ENCODE measurements around the gene ARSD.

DNA sequence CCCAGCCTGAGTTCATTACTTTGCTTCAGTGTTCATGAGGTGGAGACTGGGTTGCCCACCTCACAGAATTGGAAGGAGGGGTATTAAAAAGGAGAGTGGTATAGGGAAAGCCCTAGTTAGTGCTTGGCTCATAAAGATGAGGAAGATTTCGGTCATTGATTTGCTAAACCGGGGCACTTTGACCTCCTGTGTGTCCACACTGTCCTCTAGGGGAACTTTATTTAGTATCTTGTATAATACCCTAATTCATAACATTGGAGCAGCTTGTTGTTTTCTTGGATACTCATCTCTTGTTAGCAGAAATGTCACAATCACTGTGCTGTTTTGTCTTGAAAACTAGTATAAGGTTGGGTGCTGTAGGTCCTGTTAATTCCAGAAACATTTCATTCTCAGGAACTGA lies 50.6 kb downstream of the ARSD start:
- TF ChIP-seq, protein P1, sequence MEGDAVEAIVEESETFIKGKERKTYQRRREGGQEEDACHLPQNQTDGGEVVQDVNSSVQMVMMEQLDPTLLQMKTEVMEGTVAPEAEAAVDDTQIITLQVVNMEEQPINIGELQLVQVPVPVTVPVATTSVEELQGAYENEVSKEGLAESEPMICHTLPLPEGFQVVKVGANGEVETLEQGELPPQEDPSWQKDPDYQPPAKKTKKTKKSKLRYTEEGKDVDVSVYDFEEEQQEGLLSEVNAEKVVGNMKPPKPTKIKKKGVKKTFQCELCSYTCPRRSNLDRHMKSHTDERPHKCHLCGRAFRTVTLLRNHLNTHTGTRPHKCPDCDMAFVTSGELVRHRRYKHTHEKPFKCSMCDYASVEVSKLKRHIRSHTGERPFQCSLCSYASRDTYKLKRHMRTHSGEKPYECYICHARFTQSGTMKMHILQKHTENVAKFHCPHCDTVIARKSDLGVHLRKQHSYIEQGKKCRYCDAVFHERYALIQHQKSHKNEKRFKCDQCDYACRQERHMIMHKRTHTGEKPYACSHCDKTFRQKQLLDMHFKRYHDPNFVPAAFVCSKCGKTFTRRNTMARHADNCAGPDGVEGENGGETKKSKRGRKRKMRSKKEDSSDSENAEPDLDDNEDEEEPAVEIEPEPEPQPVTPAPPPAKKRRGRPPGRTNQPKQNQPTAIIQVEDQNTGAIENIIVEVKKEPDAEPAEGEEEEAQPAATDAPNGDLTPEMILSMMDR (IDR thresholded peaks at IDR 0.05; ENCODE audit: low read depth, low read length): no peak
- no peak for TF ChIP-seq POLR2A (IDR thresholded peaks at IDR 0.05; ENCODE audit: extremely low read depth, insufficient read length)
- TF ChIP-seq, protein P2, sequence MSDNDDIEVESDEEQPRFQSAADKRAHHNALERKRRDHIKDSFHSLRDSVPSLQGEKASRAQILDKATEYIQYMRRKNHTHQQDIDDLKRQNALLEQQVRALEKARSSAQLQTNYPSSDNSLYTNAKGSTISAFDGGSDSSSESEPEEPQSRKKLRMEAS (IDR thresholded peaks at IDR 0.05; ENCODE audit: low read depth, low read length): no peak
